HepG2 (cell line): ENCODE data around the gene SESN1.

Source experiments
- BHLHE40 ChIP-seq: IDR thresholded peaks from 2 replicates; pipeline ENCODE4 v1.6.1; 2011; ENCODE audit warnings: low read length, improper control_type of control experiment
- HDAC1 ChIP-seq: sonication (generic); formaldehyde crosslinking; IDR thresholded peaks from 2 replicates; pipeline ENCODE4 v1.5.1; 2020; ENCODE audit warnings: mild to moderate bottlenecking, missing genetic modification reagents
- MYNN ChIP-seq: sonication (generic); formaldehyde crosslinking; IDR thresholded peaks from 2 replicates; pipeline ENCODE4 v1.4.0; 2020; ENCODE audit warnings: mild to moderate bottlenecking, low read depth, missing genetic modification reagents
- POLR2G ChIP-seq: fragments of 200-400 bp; formaldehyde crosslinking; IDR thresholded peaks from 2 replicates; pipeline ENCODE4 v1.6.1; 2018; ENCODE audit warnings: mild to moderate bottlenecking, low read depth, low read length, moderate library complexity
- ZNF280D ChIP-seq: sonication (generic); formaldehyde crosslinking; IDR thresholded peaks from 2 replicates; pipeline ENCODE4 v1.5.1; 2020; ENCODE audit warnings: mild to moderate bottlenecking, missing genetic modification reagents
- ZNF460 ChIP-seq: sonication (generic); formaldehyde crosslinking; IDR thresholded peaks from 2 replicates; pipeline ENCODE4 v1.5.1; 2020; ENCODE audit warnings: missing genetic modification reagents, mild to moderate bottlenecking, borderline replicate concordance

DNA sequence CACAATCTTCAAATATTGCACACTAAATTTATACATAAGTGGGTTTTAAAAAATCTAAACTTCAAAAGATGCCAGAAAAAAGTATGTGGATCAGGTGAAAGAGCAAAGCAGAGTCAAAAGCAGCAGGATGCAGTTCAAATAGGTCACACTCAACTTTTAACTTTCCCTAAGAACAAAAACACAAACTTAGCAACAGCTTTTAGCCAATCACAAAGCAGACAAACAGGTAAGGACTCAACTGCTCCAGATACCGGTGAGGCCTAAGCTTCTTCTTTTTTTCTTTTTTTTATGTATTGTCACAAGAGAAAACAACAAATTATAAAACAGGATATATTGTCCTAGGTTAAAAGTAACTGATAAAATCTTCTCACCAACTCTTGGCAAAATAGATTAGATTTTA lies 74.7 kb downstream of the SESN1 start:
- no peak for TF ChIP-seq ZNF280D (CRISPR knock-in tag)
- TF ChIP-seq MYNN (CRISPR knock-in tag), result no peak
- TF ChIP-seq BHLHE40, result no peak
- no peak for TF ChIP-seq HDAC1 (CRISPR knock-in tag)
- no peak for TF ChIP-seq ZNF460 (CRISPR knock-in tag)
- TF ChIP-seq POLR2G, result no peak
